K562 (cell line): ENCODE data around the gene VHLL. TPM values are rescaled to one million over a fixed set of nuclear protein-coding genes. Genes with fewer than 3 reads are reported as not detected.
A peak's percentile ranks its signal among the peaks of the same experiment; 100 is the strongest.

Experiments
- ARID2 ChIP-seq: fragments of 450-650 bp; IDR thresholded peaks from 2 replicates; pipeline ENCODE4 v1.6.1; 2017; ENCODE audit warnings: antibody characterized with exemption, mild to moderate bottlenecking
- BCOR ChIP-seq: fragments of 450-650 bp; IDR thresholded peaks from 2 replicates; pipeline ENCODE4 v1.6.1; 2016
- BRD9 ChIP-seq: fragments of 450-650 bp; IDR thresholded peaks from 2 replicates; pipeline ENCODE4 v1.6.1; 2018; ENCODE audit warnings: low read depth; ENCODE audit not compliant: partially characterized antibody
- DACH1 ChIP-seq: fragments of 450-650 bp; IDR thresholded peaks from 2 replicates; pipeline ENCODE4 v1.6.1; 2018; ENCODE audit not compliant: partially characterized antibody
- ESRRA ChIP-seq: fragments of 450-650 bp; IDR thresholded peaks from 2 replicates; pipeline ENCODE4 v1.6.1; 2014; ENCODE audit warnings: low read depth, mild to moderate bottlenecking, moderate library complexity, borderline replicate concordance
- ETV1 ChIP-seq: fragments of 450-650 bp; conservative IDR thresholded peaks from 2 replicates; pipeline ENCODE4 v1.6.1; 2016; ENCODE audit warnings: missing genetic modification characterization, control low read depth, low read depth, missing compliant biosample characterization
- FOXA1 ChIP-seq: fragments of 450-650 bp; IDR thresholded peaks from 2 replicates; pipeline ENCODE4 v1.6.1; 2016; ENCODE audit warnings: mild to moderate bottlenecking, borderline replicate concordance
- HNRNPK ChIP-seq: fragments of 200-400 bp; formaldehyde crosslinking; IDR thresholded peaks from one replicate; pipeline ENCODE4 v1.6.1; 2018; ENCODE audit warnings: mild to moderate bottlenecking, low read depth, low read length; ENCODE audit not compliant: poor library complexity, severe bottlenecking
- ILK ChIP-seq: fragments of 450-650 bp; IDR thresholded peaks from 2 replicates; pipeline ENCODE4 v1.6.1; 2016; ENCODE audit warnings: missing genetic modification characterization, low read depth, mild to moderate bottlenecking, missing compliant biosample characterization, moderate library complexity, borderline replicate concordance
- MAFF ChIP-seq: IDR thresholded peaks from 2 replicates; pipeline ENCODE4 v1.6.1; 2012; ENCODE audit warnings: low read length, improper control_type of control experiment
- MNT ChIP-seq, 2 experiments: fragments of 450-650 bp; conservative IDR thresholded peaks; 2 replicates each; pipeline ENCODE4 v1.6.1; 2017; ENCODE audit warnings: mild to moderate bottlenecking in 2 of 2, moderate library complexity in 2 of 2
- MYNN ChIP-seq, 2 experiments: sonication (generic); formaldehyde crosslinking in 1 of 2; IDR thresholded peaks; 2 replicates each; pipeline versions ENCODE4 v1.5.0 to v1.6.1; 2016 to 2020; ENCODE audit warnings: antibody characterized with exemption in 1 of 2, missing genetic modification reagents in 1 of 2
- NBN ChIP-seq: fragments of 450-650 bp; IDR thresholded peaks from 2 replicates; pipeline ENCODE4 v1.6.1; 2016; ENCODE audit warnings: low read depth, mild to moderate bottlenecking
- NCOA6 ChIP-seq: fragments of 450-650 bp; IDR thresholded peaks from 2 replicates; pipeline ENCODE4 v1.6.1; 2017; ENCODE audit warnings: mild to moderate bottlenecking
- NFIX ChIP-seq: fragments of 250-450 bp; sonication (Bioruptor Pico); IDR thresholded peaks from 2 replicates; pipeline ENCODE4 v1.4.0; 2020; ENCODE audit warnings: low read depth, mild to moderate bottlenecking, moderate library complexity
- RBM39 ChIP-seq: fragments of 200-400 bp; formaldehyde crosslinking; optimal IDR thresholded peaks from 2 replicates; pipeline ENCODE3; 2018; ENCODE audit warnings: low read depth, low read length
- SAFB ChIP-seq: fragments of 200-400 bp; formaldehyde crosslinking; IDR thresholded peaks from 2 replicates; pipeline ENCODE4 v1.6.1; 2017; ENCODE audit warnings: low read depth, low read length, borderline replicate concordance
- SPI1 ChIP-seq: IDR thresholded peaks from 2 replicates; pipeline ENCODE4 v1.6.1; 2011; ENCODE audit warnings: low read depth, low read length, control low read depth, borderline replicate concordance
- SREBF1 ChIP-seq: fragments of 150-350 bp; IDR thresholded peaks from 2 replicates; pipeline ENCODE4 v1.6.1; 2014; ENCODE audit warnings: antibody characterized with exemption, low read depth, low read length, borderline replicate concordance
- SREBF2 ChIP-seq: sonication (generic); formaldehyde crosslinking; IDR thresholded peaks from 2 replicates; pipeline ENCODE4 v1.4.0; 2020; ENCODE audit warnings: mild to moderate bottlenecking, missing genetic modification reagents
- SRSF1 ChIP-seq: fragments of 200-400 bp; formaldehyde crosslinking; IDR thresholded peaks from 2 replicates; pipeline ENCODE4 v1.6.1; 2017; ENCODE audit warnings: mild to moderate bottlenecking, low read depth, low read length, moderate library complexity
- STAT6 ChIP-seq: sonication (generic); formaldehyde crosslinking; IDR thresholded peaks from 2 replicates; pipeline ENCODE4 v1.8.1; 2023; ENCODE audit warnings: mild to moderate bottlenecking, missing genetic modification reagents
- SUPT5H ChIP-seq: fragments of 450-650 bp; IDR thresholded peaks from 2 replicates; pipeline ENCODE4 v1.6.1; 2016
- TAF7 ChIP-seq: fragments of 450-650 bp; IDR thresholded peaks from 2 replicates; pipeline ENCODE4 v1.6.1; 2016; ENCODE audit warnings: missing genetic modification characterization, missing compliant biosample characterization
- TBL1XR1 ChIP-seq, 2 experiments: IDR thresholded peaks; 2 replicates each; pipeline ENCODE4 v1.6.1; 2012; ENCODE audit warnings: improper control_type of control experiment in 2 of 2, low read length in 2 of 2, mild to moderate bottlenecking in 1 of 2
- TCF15 ChIP-seq: fragments of 250-450 bp; sonication (Bioruptor Pico); IDR thresholded peaks from 2 replicates; pipeline ENCODE4 v1.8.0; 2022; ENCODE audit warnings: moderate library complexity, mild to moderate bottlenecking, inconsistent platforms
- polyA plus RNA-seq, 8 experiments: library from polyadenylated mRNA; depleted of rRNA in 4 of 8; stranded (reverse) in 5 of 8; unstranded in 3 of 8; fragments of >200 nt; fragmentation: Nextera tagmentation in 2 of 8; fragmentation: Illumina TruSeq in 1 of 8; extraction: Ambion mirVana in 2 of 8; extraction: Trizol in 1 of 8; gene quantifications; 2 replicates each; pipeline versions ENCODE4 v1.2.1 to v1.2.3, GENCODE V29; 2011 to 2014; ENCODE audit warnings: inconsistent platforms in 1 of 8, missing spikeins in 1 of 8
- total RNA-seq, 7 experiments: library from RNA; depleted of rRNA in 6 of 7; stranded (reverse); fragments of >200 nt in 6 of 7; fragmentation: Illumina TruSeq in 2 of 7; extraction: Trizol in 2 of 7; gene quantifications; 2 replicates each; pipeline versions ENCODE4 v1.2.1 to v1.2.3, GENCODE V29; 2011 to 2021; ENCODE audit warnings: low replicate concordance in 1 of 7

Gene VHLL
- total and polyA plus RNA-seq, 9 of the 15 experiments (the other 6 are each of a cell fraction or from before 2014, with no cell fraction given), result not detected

- TF ChIP-seq HNRNPK (no peak), ARID2 (no peak), BCOR (no peak), MYNN (IDR thresholded peaks at IDR 0.05) (peak; percentile 55; the same call in 1 of the 2 replicates), MYNN (CRISPR knock-in tag; IDR thresholded peaks at IDR 0.05) (no peak), DACH1 (no peak), NBN (no peak), BRD9 (no peak), TAF7 (tag) (peak; percentile 94), SUPT5H (peak; percentile 99), TBL1XR1 (IDR thresholded peaks at IDR 0.05; ENCODE audit: low read length in 2 of 2) (peak in 1 of 2 experiments; percentile 61; a peak in 2 of 4 replicates), NFIX (no peak), SREBF1 (no peak), MNT (conservative IDR thresholded peaks at IDR 0.05) (peak; percentile 84 to 89), ILK (tag) (no peak), FOXA1 (no peak), STAT6 (CRISPR knock-in tag) (0 out of 2 replicates have a peak, but pooled peaks have one; percentile 66), RBM39 (no peak), SPI1 (0 out of 2 replicates have a peak, but pooled peaks have one; percentile 4), MAFF (peak; percentile 78; the same call in 1 of the 2 replicates), NCOA6 (no peak; the same call in 1 of the 2 replicates), ESRRA (peak; percentile 64), SRSF1 (no peak), TCF15 (CRISPR knock-in tag) (no peak), SREBF2 (CRISPR knock-in tag) (no peak), SAFB (no peak), ETV1 (tag) (peak; percentile 97)
Measured at GRCh38 chr1:156282479-156283222, 16.5 kb downstream of the VHLL start, which contains the start of gene SMG5 (continued).
